GOT3 (cell line): ENCODE measurements around the gene GDF2.

Experiments used
- DNase-seq: peaks from one replicate; lab custom pipeline; 2025; ENCODE audit warnings: mixed read lengths; lab: John Stamatoyannopoulos, UW

Gene GDF2

DNA sequence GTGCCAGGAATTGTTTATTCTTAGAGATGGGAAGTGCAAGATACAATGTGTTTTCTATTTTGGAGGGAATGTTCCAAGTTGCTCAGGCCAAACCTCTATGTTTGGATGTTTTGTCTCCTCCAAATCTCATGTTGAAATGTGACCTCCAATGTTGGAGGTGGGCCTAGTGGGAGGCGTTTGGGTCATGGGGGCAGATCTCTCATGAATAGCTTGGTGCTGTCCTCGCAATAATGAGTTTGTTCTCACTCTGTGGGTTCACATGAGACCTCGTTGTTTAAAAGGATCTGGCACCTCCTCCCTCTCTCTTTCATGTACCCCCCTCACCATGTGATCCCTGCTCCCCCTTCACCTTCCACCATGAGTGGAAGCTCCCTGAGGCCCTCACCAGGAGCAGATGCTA, 30.6 kb upstream of the GDF2 start:
- no peak for DNase-seq

GRCh38 chr10:47294057-47294456, 28.2 kb upstream of the GDF2 start:
- no peak for DNase-seq

GRCh38 chr10:47294501-47294900, 27.8 kb upstream of the GDF2 start:
- no peak for DNase-seq

DNA sequence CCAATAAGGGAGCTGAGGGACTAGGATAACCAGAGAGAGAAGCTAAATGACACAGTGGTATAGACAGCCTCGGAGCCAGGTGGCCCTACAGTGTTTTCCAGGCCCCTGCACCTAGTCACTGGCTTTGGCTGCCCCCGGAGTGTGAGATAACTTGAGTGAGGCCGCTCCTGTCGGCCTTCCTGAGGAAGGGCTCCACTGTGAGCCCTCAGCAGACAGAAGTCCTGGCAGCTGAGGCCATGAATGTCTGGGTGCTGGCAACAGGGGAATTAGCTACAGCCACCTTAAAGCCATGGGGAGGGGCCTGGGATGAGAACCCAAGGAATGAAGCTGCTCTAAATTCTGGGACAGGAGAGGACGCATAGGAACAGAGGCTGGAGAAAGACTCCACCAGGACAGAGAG, 26.8 kb upstream of the GDF2 start:
- DNase-seq: no peak

- no peak for DNase-seq
Measured at GRCh38 chr10:47296156-47296894, 25.9 kb upstream of the GDF2 start.

GRCh38 chr10:47296941-47297340, 25.3 kb upstream of the GDF2 start:
- DNase-seq: no peak

GRCh38 chr10:47297866-47298540, 24.3 kb upstream of the GDF2 start:
- no peak for DNase-seq

DNA sequence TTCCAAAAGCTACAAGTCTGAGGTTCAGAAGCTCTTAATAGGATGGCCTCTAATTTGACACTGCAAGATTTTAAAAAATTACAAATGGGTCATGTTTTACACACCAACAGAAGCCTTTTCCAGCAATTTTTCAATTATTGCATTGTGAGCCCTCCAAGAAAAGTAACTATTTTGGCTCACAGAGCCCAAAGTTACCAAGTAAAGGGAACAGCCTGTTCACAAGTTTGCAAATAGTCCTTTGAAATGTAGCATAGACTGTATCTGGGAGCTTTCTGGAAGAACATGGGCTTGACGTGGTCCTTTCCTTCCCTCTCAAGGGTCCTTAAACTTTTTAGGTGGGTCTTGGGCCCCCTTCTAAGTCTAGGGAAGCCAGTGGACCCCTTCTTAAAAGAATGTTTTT, 23.5 kb upstream of the GDF2 start:
- no peak for DNase-seq

- no peak for DNase-seq
Measured at GRCh38 chr10:47299611-47300428, 22.4 kb upstream of the GDF2 start, which contains the start of gene GDF10. Gene GDF10 (plus strand): TSS chr10:47300197. CDS start chr10:47300652, 455 bp downstream.

GRCh38 chr10:47300429-47300931, 21.8 kb upstream of the GDF2 start:
- DNase-seq: no peak

DNA sequence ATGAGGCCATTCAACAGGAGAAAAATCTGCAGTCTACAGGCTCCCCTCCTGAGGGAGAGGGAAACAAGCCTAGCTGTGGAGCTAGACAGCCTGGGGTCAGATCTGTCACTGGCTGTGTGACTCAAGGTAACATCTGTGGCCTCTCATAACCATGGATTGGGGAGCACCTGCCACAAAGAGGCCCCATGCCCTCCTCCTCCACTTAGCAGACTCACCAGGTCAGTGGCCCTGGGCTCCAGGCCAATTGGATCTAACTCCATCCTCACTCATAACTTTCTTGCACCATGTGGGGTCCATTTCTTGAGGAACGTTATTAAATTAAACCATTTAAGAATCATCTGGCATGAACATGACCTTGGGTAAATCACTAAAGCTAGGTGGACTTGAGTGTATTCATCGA, 20.4 kb upstream of the GDF2 start:
- DNase-seq: no peak

DNA sequence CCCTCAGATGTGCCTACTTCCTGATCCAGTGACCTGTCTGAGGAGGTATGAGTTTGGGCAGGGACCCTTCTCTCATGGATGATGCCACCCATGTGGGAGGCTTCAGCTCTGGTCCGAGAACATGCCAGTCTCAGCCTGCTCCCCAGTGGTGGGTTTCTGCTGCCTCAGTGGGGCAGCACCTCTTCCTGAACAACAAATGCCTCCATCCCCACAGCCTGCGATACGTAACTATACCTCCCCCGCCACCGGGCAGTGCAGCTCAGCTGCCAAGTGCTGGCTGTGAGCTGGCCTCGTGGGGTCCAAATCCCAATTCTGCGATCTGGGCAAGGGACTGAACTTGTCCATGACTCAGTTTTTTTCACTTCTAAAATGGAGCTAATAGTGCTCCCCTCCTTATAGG, 19.1 kb upstream of the GDF2 start:
- no peak for DNase-seq

DNA sequence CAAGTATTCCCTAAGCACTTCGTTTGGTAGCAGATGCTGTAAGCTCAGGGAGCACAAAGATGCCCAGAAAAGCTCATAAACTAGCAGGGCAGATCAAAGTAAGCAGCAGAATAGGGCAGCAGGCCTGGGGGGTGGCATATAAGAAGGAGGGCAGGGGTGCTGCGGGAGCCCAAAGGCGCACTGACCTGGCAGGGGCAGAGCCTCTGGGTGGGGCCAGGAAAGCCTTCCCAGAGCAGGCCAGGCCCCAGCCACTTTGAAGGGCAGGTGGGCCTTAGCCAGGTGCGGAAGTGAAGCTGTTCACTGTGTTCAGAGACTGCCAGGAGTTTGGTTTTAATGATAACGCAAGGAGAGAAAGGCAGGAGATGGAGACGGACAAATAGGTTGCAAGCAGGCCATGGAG, 18.4 kb upstream of the GDF2 start:
- DNase-seq: no peak

GRCh38 chr10:47305566-47305965, 16.7 kb upstream of the GDF2 start:
- no peak for DNase-seq

DNA sequence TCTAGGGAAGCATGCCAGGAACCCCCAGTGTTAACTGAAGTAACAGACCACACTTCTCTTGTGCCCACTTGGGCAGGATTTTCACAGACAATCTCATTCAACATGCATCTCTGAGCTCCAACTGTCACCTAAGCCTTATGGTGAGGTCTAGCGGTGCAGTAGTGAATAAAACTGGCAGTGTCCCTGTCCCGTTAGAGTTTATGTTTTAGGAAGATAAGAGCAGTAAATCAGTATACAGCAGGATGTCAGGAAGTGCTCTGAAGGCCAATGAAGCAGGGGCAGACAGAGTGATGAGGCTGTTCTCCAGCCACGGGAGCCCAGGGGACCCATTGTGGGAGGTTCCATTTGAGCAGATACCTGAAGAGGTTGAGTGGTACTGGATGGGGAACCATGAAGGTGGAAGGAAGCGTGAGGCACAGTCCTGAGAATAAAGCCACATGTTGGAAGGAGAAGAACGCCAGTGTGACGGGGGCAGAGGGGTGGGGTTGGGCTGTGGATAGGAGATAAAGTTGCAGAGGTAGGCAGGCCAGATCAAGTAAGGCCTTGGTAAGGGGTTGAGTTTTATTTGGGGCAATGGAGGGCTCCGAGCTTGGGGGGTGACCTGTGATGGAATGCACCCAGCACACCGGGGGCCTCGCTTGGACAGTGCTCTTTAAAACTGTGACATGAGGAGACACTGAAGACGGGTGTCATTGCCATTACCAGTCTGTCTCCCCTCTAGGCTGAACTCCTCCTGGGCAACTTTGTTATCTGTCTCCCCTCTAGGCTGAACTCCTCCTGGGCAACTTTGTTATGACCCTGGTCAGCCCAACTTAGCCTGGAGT, 15.7 kb upstream of the GDF2 start:
- DNase-seq: no peak

DNA sequence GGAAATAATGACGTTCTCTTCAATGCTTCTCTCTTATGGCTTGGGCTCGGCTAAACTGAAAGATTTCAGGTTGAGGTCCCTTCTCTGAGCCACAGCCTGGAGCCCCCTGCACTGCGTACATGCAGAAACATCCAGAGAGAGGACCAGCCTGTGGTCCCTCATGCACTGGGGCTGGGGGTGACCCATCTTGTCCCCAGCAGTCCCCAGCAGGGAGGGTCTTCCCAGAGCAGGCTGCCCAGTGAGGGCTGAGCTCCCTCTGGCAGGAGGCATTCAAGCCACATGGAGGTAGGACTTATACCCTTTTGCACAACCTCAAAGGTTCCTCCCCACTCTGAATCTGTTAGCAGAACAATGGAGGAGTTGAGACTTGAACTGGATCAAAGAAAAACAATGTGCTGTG, 14.9 kb upstream of the GDF2 start:
- no peak for DNase-seq

GRCh38 chr10:47308775-47309174, 13.5 kb upstream of the GDF2 start:
- DNase-seq: no peak

DNA sequence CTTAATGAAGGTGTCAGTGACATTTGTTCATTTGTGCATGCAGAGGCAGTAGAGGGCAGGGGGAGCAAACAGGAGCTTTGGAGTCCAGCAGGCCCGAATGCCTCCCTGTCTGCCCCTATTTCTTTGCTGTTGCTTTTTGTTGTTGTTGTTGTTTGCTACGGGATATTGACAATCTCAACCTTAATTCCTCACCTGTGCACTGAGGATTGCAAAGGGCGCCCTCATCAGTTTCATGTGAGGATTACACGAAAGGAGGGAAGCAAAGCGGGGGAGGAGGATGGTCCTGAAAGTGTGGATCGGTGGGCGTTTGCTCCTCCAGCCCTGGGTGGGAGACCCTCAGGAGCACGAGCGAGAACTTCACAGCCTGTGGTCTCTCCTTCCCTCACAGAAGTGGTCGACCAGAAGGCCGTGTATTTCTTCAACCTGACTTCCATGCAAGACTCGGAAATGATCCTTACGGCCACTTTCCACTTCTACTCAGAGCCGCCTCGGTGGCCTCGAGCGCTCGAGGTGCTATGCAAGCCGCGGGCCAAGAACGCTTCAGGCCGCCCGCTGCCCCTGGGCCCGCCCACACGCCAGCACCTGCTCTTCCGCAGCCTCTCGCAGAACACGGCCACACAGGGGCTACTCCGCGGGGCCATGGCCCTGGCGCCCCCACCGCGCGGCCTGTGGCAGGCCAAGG, 12.7 kb upstream of the GDF2 start:
- no peak for DNase-seq

GRCh38 chr10:47310090-47310505, 12.2 kb upstream of the GDF2 start:
- no peak for DNase-seq

- DNase-seq: no peak
Measured at GRCh38 chr10:47311193-47311931, 10.9 kb upstream of the GDF2 start.
